K562 (cell line): ENCODE data around the gene CATSPER4. TPM values are rescaled to one million over a fixed set of nuclear protein-coding genes. Genes with fewer than 3 reads are reported as not detected.

ENCODE experiments used
- CBX5 ChIP-seq: IDR thresholded peaks from 2 replicates; pipeline ENCODE4 v1.6.1; 2014; ENCODE audit warnings: low read depth, borderline replicate concordance
- DMBX1 ChIP-seq: fragments of 250-450 bp; sonication (Bioruptor Pico); IDR thresholded peaks from 2 replicates; pipeline ENCODE4 v1.8.0; 2022; ENCODE audit warnings: inconsistent platforms, mild to moderate bottlenecking, moderate library complexity, borderline replicate concordance
- DPF2 ChIP-seq: fragments of 450-650 bp; IDR thresholded peaks from 2 replicates; pipeline ENCODE4 v1.6.1; 2016
- ERF ChIP-seq: fragments of 450-650 bp; formaldehyde crosslinking; IDR thresholded peaks from 2 replicates; pipeline ENCODE4 v1.4.0; 2020; ENCODE audit warnings: mild to moderate bottlenecking, mixed read lengths
- EZH2 ChIP-seq: IDR thresholded peaks from 2 replicates; pipeline ENCODE4 v1.6.1; 2012; ENCODE audit warnings: low read depth, mild to moderate bottlenecking, inconsistent platforms, low read length, borderline replicate concordance
- FIP1L1 ChIP-seq: fragments of 200-400 bp; formaldehyde crosslinking; IDR thresholded peaks from 2 replicates; pipeline ENCODE4 v1.6.1; 2018; ENCODE audit warnings: mild to moderate bottlenecking, low read depth, low read length; ENCODE audit not compliant: poor library complexity, severe bottlenecking
- FOXA1 ChIP-seq: fragments of 450-650 bp; IDR thresholded peaks from 2 replicates; pipeline ENCODE4 v1.6.1; 2016; ENCODE audit warnings: mild to moderate bottlenecking, borderline replicate concordance
- HDAC3 ChIP-seq: fragments of 450-650 bp; IDR thresholded peaks from 2 replicates; pipeline ENCODE4 v1.6.1; 2018; ENCODE audit warnings: borderline replicate concordance, mild to moderate bottlenecking, moderate library complexity; ENCODE audit not compliant: partially characterized antibody
- HNRNPL ChIP-seq: fragments of 200-400 bp; formaldehyde crosslinking; IDR thresholded peaks from 2 replicates; pipeline ENCODE4 v1.6.1; 2017; ENCODE audit warnings: low read depth, mild to moderate bottlenecking, low read length
- MED1 ChIP-seq: sonication (generic); formaldehyde crosslinking; IDR thresholded peaks from 2 replicates; pipeline ENCODE4 v1.8.1; 2023; ENCODE audit warnings: missing genetic modification reagents, borderline replicate concordance
- RAD21 ChIP-seq, 2 experiments: fragments of 250-450 bp in 1 of 2; fragments of 450-650 bp in 1 of 2; sonication (Bioruptor Pico) in 1 of 2; formaldehyde crosslinking in 1 of 2; IDR thresholded peaks in 1 of 2; conservative IDR thresholded peaks in 1 of 2; 2 replicates each; pipeline versions ENCODE4 v1.4.0 to v1.8.0; 2020 to 2022; ENCODE audit warnings: mild to moderate bottlenecking in 2 of 2, moderate library complexity in 1 of 2
- RBM25 ChIP-seq: fragments of 200-400 bp; formaldehyde crosslinking; IDR thresholded peaks from 2 replicates; pipeline ENCODE4 v1.6.1; 2018; ENCODE audit warnings: low read length, low read depth, moderate library complexity; ENCODE audit not compliant: severe bottlenecking
- RFX1 ChIP-seq: fragments of 450-650 bp; IDR thresholded peaks from 2 replicates; pipeline ENCODE4 v1.6.1; 2016; ENCODE audit warnings: mild to moderate bottlenecking, moderate library complexity
- TCF3 ChIP-seq: sonication (generic); formaldehyde crosslinking; IDR thresholded peaks from 2 replicates; pipeline ENCODE4 v1.4.0; 2020; ENCODE audit warnings: mild to moderate bottlenecking, missing genetic modification reagents
- TSC22D4 ChIP-seq: fragments of 450-650 bp; IDR thresholded peaks from 2 replicates; pipeline ENCODE4 v1.6.1; 2016; ENCODE audit warnings: missing genetic modification characterization, missing biosample characterization, control low read depth
- XRCC4 ChIP-seq: IDR thresholded peaks from one replicate; pipeline ENCODE4 v1.6.1; 2011; ENCODE audit not compliant: insufficient read depth, insufficient read length; ENCODE audit errors: extremely low read depth
- ZNF384 ChIP-seq: IDR thresholded peaks from 2 replicates; pipeline ENCODE4 v1.6.1; 2012; ENCODE audit warnings: low read depth, low read length, improper control_type of control experiment
- ZNF445 ChIP-seq: fragments of 250-450 bp; sonication (Bioruptor Pico); IDR thresholded peaks from 2 replicates; pipeline ENCODE4 v1.4.0; 2020; ENCODE audit warnings: low read depth, mild to moderate bottlenecking, moderate library complexity
- polyA plus RNA-seq, 8 experiments: library from polyadenylated mRNA; depleted of rRNA in 4 of 8; stranded (reverse) in 5 of 8; unstranded in 3 of 8; fragments of >200 nt; fragmentation: Nextera tagmentation in 2 of 8; fragmentation: Illumina TruSeq in 1 of 8; extraction: Ambion mirVana in 2 of 8; extraction: Trizol in 1 of 8; gene quantifications; 2 replicates each; pipeline versions ENCODE4 v1.2.1 to v1.2.3, GENCODE V29; 2011 to 2014; ENCODE audit warnings: inconsistent platforms in 1 of 8, missing spikeins in 1 of 8
- total RNA-seq, 7 experiments: library from RNA; depleted of rRNA in 6 of 7; stranded (reverse); fragments of >200 nt in 6 of 7; fragmentation: Illumina TruSeq in 2 of 7; extraction: Trizol in 2 of 7; gene quantifications; 2 replicates each; pipeline versions ENCODE4 v1.2.1 to v1.2.3, GENCODE V29; 2011 to 2021; ENCODE audit warnings: low replicate concordance in 1 of 7
- TF ChIP-seq, protein P1 (sequence below): sonication (generic); formaldehyde crosslinking; IDR thresholded peaks from 2 replicates; pipeline ENCODE4 v1.8.1; 2022; ENCODE audit warnings: missing genetic modification reagents
- TF ChIP-seq, protein P2 (sequence below): fragments of 450-650 bp; IDR thresholded peaks from 2 replicates; pipeline ENCODE4 v1.6.1; 2016; ENCODE audit warnings: missing biosample characterization, missing genetic modification characterization
- TF ChIP-seq, protein P3 (sequence below): fragments of 150-350 bp; conservative IDR thresholded peaks from 2 replicates; pipeline ENCODE4 v1.6.1; 2014; ENCODE audit warnings: low read length
- TF ChIP-seq, protein P4 (sequence below): fragments of 200-800 bp; sonication (Bioruptor generic); IDR thresholded peaks from 2 replicates; pipeline ENCODE4 v1.6.1; 2017; ENCODE audit warnings: missing genetic modification characterization, missing compliant biosample characterization

The CATSPER4 gene
- total and polyA plus RNA-seq, 9 of the 15 experiments (the other 6 are each of a cell fraction or from before 2014, with no cell fraction given), result 0.04 to 0.13 TPM; not detected in 7

GRCh38 chr1:26233903-26234643 lies 43.7 kb downstream of the CATSPER4 start, which contains the start of gene CEP85 (continued):
- TF ChIP-seq DPF2 (no peak; the same call in 1 of the 2 replicates), TSC22D4 (tag) (no peak), ERF (CRISPR knock-in tag) (peak; percentile 89), RBM25 (peak; percentile 98), FIP1L1 (peak; percentile 40), XRCC4 (no peak), FOXA1 (no peak), RAD21 (CRISPR knock-in tag; conservative IDR thresholded peaks at IDR 0.05 in 1 of 2, IDR thresholded peaks at IDR 0.05 in 1 of 2) (peak; percentile 72 to 87; a peak in 3 of 4 replicates), ZNF445 (no peak), DMBX1 (CRISPR knock-in tag) (peak; percentile 62; the same call in 1 of the 2 replicates), ZNF384 (no peak), HDAC3 (no peak), CBX5 (0 out of 2 replicates have a peak, but pooled peaks have one; percentile 39), MED1 (CRISPR knock-in tag) (no peak), EZH2 (no peak), TCF3 (CRISPR knock-in tag) (no peak; the same call in 1 of the 2 replicates), HNRNPL (no peak), RFX1 (no peak)
- TF ChIP-seq, protein P1, sequence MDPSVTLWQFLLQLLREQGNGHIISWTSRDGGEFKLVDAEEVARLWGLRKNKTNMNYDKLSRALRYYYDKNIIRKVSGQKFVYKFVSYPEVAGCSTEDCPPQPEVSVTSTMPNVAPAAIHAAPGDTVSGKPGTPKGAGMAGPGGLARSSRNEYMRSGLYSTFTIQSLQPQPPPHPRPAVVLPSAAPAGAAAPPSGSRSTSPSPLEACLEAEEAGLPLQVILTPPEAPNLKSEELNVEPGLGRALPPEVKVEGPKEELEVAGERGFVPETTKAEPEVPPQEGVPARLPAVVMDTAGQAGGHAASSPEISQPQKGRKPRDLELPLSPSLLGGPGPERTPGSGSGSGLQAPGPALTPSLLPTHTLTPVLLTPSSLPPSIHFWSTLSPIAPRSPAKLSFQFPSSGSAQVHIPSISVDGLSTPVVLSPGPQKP (CRISPR knock-in tag), result no peak
- TF ChIP-seq, protein P2, sequence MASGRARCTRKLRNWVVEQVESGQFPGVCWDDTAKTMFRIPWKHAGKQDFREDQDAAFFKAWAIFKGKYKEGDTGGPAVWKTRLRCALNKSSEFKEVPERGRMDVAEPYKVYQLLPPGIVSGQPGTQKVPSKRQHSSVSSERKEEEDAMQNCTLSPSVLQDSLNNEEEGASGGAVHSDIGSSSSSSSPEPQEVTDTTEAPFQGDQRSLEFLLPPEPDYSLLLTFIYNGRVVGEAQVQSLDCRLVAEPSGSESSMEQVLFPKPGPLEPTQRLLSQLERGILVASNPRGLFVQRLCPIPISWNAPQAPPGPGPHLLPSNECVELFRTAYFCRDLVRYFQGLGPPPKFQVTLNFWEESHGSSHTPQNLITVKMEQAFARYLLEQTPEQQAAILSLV (tag), result no peak
- TF ChIP-seq, protein P3, sequence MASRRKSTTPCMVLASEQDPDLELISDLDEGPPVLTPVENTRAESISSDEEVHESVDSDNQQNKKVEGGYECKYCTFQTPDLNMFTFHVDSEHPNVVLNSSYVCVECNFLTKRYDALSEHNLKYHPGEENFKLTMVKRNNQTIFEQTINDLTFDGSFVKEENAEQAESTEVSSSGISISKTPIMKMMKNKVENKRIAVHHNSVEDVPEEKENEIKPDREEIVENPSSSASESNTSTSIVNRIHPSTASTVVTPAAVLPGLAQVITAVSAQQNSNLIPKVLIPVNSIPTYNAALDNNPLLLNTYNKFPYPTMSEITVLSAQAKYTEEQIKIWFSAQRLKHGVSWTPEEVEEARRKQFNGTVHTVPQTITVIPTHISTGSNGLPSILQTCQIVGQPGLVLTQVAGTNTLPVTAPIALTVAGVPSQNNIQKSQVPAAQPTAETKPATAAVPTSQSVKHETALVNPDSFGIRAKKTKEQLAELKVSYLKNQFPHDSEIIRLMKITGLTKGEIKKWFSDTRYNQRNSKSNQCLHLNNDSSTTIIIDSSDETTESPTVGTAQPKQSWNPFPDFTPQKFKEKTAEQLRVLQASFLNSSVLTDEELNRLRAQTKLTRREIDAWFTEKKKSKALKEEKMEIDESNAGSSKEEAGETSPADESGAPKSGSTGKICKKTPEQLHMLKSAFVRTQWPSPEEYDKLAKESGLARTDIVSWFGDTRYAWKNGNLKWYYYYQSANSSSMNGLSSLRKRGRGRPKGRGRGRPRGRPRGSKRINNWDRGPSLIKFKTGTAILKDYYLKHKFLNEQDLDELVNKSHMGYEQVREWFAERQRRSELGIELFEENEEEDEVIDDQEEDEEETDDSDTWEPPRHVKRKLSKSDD, result no peak; the same call in 1 of the 2 replicates
- TF ChIP-seq, protein P4, sequence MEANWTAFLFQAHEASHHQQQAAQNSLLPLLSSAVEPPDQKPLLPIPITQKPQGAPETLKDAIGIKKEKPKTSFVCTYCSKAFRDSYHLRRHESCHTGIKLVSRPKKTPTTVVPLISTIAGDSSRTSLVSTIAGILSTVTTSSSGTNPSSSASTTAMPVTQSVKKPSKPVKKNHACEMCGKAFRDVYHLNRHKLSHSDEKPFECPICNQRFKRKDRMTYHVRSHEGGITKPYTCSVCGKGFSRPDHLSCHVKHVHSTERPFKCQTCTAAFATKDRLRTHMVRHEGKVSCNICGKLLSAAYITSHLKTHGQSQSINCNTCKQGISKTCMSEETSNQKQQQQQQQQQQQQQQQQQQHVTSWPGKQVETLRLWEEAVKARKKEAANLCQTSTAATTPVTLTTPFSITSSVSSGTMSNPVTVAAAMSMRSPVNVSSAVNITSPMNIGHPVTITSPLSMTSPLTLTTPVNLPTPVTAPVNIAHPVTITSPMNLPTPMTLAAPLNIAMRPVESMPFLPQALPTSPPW, result peak; percentile 91
